Mucosa of stomach (tissue), 1 donor: ENCODE data around the gene WIPF2.

Experiments
- H3K27me3 ChIP-seq: one replicate; pipeline ENCODE4 v1.7.0; 2013; ENCODE audit warnings: mild to moderate bottlenecking, low read length; ENCODE audit not compliant: control insufficient read depth, insufficient read depth
- H3K36me3 ChIP-seq: one replicate; pipeline ENCODE4 v1.7.0; 2013; ENCODE audit warnings: low read length; ENCODE audit not compliant: control insufficient read depth, insufficient read depth
- H3K4me1 ChIP-seq: one replicate; pipeline ENCODE4 v1.7.0; 2013; ENCODE audit warnings: mild to moderate bottlenecking, low read length; ENCODE audit not compliant: control insufficient read depth, insufficient read depth
- H3K4me3 ChIP-seq: one replicate; pipeline ENCODE4 v1.7.0; 2013; ENCODE audit warnings: low read length
- H3K9ac ChIP-seq: one replicate; pipeline ENCODE4 v1.7.0; 2013; ENCODE audit warnings: mild to moderate bottlenecking, low read length, moderate library complexity
- H3K9me3 ChIP-seq: one replicate; pipeline ENCODE4 v1.7.0; 2013; ENCODE audit warnings: mild to moderate bottlenecking, low read length, moderate library complexity; ENCODE audit not compliant: control insufficient read depth
- donor health status: Pancreatic carcinoma.

The WIPF2 gene

GRCh38 chr17:40328386-40328766, 109.3 kb downstream of the WIPF2 start:
- Histone ChIP-seq H3K9me3 (no peaks in the 10 kb centered on the region), H3K9ac (no peak overlapping the region), H3K27me3 (no peaks in the 10 kb centered on the region), H3K36me3 (no peaks in the 10 kb centered on the region), H3K4me1 (peaks cover 76% of the 10 kb centered on the region), H3K4me3 (no peak overlapping the region)

GRCh38 chr17:40329839-40330794, 111.0 kb downstream of the WIPF2 start:
- H3K9me3 ChIP-seq: no peaks in the 10 kb centered on the region
- peaks cover 78% of the 10 kb centered on the region for H3K4me1 ChIP-seq
- H3K27me3 ChIP-seq: no peaks in the 10 kb centered on the region
- H3K36me3 ChIP-seq: no peaks in the 10 kb centered on the region
- H3K9ac ChIP-seq: peak overlapping the region; percentile 19
- no peak overlapping the region for H3K4me3 ChIP-seq

GRCh38 chr17:40330850-40331470, 111.9 kb downstream of the WIPF2 start:
- Histone ChIP-seq H3K27me3 (no peaks in the 10 kb centered on the region), H3K36me3 (no peaks in the 10 kb centered on the region), H3K9me3 (no peaks in the 10 kb centered on the region), H3K4me3 (no peak overlapping the region), H3K9ac (peak overlapping the region; percentile 19), H3K4me1 (peaks cover 79% of the 10 kb centered on the region)

GRCh38 chr17:40331743-40332641, 112.9 kb downstream of the WIPF2 start:
- no peaks in the 10 kb centered on the region for H3K9me3 ChIP-seq
- H3K27me3 ChIP-seq: no peaks in the 10 kb centered on the region
- H3K4me3 ChIP-seq: no peak overlapping the region
- H3K4me1 ChIP-seq: peaks cover 70% of the 10 kb centered on the region
- H3K36me3 ChIP-seq: no peaks in the 10 kb centered on the region
- H3K9ac ChIP-seq: peak overlapping the region; percentile 54
